ENCODE results near the gene INHBC. TPM values are rescaled to one million over a fixed set of nuclear protein-coding genes. Genes with fewer than 3 reads are reported as not detected.

Gene INHBC
- total RNA-seq, 2 donors from 2014 or later = not detected

DNA sequence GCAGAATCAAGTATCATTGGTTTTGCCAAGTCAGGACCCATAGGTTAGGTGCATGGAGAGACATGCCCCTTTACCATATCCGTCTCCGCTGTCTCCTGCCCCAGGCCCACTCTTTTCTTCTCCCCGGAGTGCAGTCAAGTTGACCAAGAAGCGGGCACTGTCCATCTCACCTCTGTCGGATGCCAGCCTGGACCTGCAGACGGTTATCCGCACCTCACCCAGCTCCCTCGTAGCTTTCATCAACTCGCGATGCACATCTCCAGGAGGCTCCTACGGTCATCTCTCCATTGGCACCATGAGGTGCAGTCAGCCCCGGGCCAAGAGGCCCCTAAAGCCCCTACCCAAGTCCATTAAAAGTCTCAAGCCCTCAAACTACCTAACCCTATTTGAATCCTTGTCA, 30.0 kb downstream of the INHBC start:
- H3K36me3 ChIP-seq (ENCODE audit: control insufficient read depth, insufficient read depth, low read length) = no peaks in the 10 kb centered on the region
- H3K4me1 ChIP-seq (ENCODE audit: control insufficient read depth, insufficient read depth, low read length) = no peaks in the 10 kb centered on the region
- Mint-ChIP-seq H3K9me3 (no peaks in the 10 kb centered on the region), H3K27me3 (ENCODE audit: insufficient read depth) (peaks cover 50% of the 10 kb centered on the region), H3K36me3 (ENCODE audit: low read depth) (no peaks in the 10 kb centered on the region), H3K4me1 (peaks cover 13% of the 10 kb centered on the region), H3K27ac (no peak overlapping the region), H3K4me3 (no peak overlapping the region)
- DNase-seq = no peak
- TF ChIP-seq, protein P1, sequence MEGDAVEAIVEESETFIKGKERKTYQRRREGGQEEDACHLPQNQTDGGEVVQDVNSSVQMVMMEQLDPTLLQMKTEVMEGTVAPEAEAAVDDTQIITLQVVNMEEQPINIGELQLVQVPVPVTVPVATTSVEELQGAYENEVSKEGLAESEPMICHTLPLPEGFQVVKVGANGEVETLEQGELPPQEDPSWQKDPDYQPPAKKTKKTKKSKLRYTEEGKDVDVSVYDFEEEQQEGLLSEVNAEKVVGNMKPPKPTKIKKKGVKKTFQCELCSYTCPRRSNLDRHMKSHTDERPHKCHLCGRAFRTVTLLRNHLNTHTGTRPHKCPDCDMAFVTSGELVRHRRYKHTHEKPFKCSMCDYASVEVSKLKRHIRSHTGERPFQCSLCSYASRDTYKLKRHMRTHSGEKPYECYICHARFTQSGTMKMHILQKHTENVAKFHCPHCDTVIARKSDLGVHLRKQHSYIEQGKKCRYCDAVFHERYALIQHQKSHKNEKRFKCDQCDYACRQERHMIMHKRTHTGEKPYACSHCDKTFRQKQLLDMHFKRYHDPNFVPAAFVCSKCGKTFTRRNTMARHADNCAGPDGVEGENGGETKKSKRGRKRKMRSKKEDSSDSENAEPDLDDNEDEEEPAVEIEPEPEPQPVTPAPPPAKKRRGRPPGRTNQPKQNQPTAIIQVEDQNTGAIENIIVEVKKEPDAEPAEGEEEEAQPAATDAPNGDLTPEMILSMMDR (conservative IDR thresholded peaks at IDR 0.05) = no peak
- 94 to 96% methylated on average over 12 of the region's 12 CpGs for WGBS, 2 experiments (ENCODE audit: insufficient coverage in 1 of 2, insufficient read length in 1 of 2)
- no peak overlapping the region for H3K4me3 ChIP-seq (ENCODE audit: low read length)
- no peaks in the 10 kb centered on the region for H3K9me3 ChIP-seq (ENCODE audit: control insufficient read depth, low read length)
- H3K9ac ChIP-seq (ENCODE audit: extremely low read depth, low read length, poor library complexity, severe bottlenecking) = no peak overlapping the region
- no peak overlapping the region for H3K27ac ChIP-seq (ENCODE audit: low read depth, low read length)
- H3K27me3 ChIP-seq (ENCODE audit: control insufficient read depth, insufficient read depth, low read length, poor library complexity, severe bottlenecking) = peaks cover 35% of the 10 kb centered on the region

DNA sequence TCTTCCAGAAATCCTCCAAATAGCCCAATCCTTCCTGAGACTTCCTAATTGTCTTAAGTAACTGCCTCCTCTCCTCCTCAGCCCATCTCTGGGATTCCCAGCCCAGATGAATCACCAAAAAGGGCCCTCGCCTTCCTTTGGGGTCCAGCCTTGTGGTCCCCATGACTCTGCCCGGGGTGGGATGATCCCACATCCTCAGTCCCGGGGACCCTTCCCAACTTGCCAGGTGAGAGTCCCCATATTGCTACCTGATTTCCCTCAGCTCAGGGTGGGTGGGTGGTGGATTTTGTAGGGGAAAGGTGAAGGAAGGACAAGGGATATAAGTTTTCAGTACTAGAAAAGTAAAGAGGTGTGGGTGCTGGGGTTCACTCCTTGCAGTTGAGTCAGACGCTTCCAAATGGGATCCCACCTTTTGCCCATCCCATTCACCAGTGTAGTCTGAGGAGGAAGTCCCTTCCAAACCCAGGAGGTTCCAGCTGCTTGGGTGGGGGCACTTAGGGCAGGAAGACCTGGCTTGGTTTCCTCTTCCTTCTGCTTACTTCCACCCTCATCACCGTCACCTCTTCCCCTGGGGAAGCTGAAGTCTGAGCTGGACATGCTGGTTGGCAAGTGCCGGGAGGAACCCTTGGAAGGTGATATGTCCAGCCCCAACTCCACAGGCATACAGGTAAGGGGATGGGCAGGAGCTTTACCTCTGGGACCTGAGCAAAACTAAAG, 30.6 kb downstream of the INHBC start:
- no peak for DNase-seq
- no peak overlapping the region for H3K4me3 Mint-ChIP-seq
- no peaks in the 10 kb centered on the region for H3K36me3 Mint-ChIP-seq (ENCODE audit: low read depth)
- Histone ChIP-seq H3K27me3 (ENCODE audit: control insufficient read depth, insufficient read depth, low read length, poor library complexity, severe bottlenecking) (peaks cover 32% of the 10 kb centered on the region), H3K9me3 (ENCODE audit: control insufficient read depth, low read length) (no peaks in the 10 kb centered on the region), H3K4me1 (ENCODE audit: control insufficient read depth, insufficient read depth, low read length) (no peaks in the 10 kb centered on the region), H3K4me3 (ENCODE audit: low read length) (no peak overlapping the region), H3K27ac (ENCODE audit: low read depth, low read length) (no peak overlapping the region), H3K36me3 (ENCODE audit: control insufficient read depth, insufficient read depth, low read length) (no peaks in the 10 kb centered on the region), H3K9ac (ENCODE audit: extremely low read depth, low read length, poor library complexity, severe bottlenecking) (no peak overlapping the region)
- no peak overlapping the region for H3K27ac Mint-ChIP-seq
- TF ChIP-seq, protein P1 (conservative IDR thresholded peaks at IDR 0.05) = no peak
- H3K27me3 Mint-ChIP-seq (ENCODE audit: insufficient read depth) = peaks cover 49% of the 10 kb centered on the region
- peaks cover 12% of the 10 kb centered on the region for H3K4me1 Mint-ChIP-seq
- WGBS, 2 experiments (ENCODE audit: insufficient coverage in 1 of 2, insufficient read length in 1 of 2) = 80 to 92% methylated on average over 1 to 6 of the region's 6 CpGs
- no peaks in the 10 kb centered on the region for H3K9me3 Mint-ChIP-seq

DNA sequence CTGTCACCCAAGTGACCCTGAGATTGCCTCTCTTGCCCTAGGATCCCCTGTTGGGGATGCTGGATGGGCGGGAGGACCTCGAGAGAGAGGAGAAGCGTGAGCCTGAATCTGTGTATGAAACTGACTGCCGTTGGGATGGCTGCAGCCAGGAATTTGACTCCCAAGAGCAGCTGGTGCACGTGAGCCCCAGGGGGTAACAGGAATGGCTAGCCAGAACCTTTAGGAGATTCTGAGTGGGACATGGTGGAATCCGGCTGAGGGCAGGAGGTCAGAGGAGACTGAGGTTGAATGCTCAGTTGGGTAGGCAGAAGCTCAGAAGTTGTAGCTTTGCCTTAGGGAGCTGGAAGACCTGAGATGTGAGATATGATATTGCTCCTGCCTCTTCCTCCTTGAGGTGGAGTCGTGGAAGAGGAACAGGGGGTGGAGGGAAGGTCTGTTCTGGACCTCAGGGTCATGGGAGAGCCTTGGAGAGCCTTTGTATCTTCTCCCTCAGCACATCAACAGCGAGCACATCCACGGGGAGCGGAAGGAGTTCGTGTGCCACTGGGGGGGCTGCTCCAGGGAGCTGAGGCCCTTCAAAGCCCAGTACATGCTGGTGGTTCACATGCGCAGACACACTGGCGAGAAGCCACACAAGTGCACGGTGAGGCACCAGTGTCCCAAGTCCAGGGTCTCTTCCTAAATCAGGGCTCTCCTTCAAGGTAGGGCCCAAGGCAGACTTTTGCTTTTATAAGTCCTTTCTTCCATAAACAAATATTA, 31.3 kb downstream of the INHBC start:
- Mint-ChIP-seq H3K9me3 (no peaks in the 10 kb centered on the region), H3K36me3 (ENCODE audit: low read depth) (no peaks in the 10 kb centered on the region), H3K4me1 (peaks cover 8% of the 10 kb centered on the region), H3K4me3 (no peak overlapping the region), H3K27ac (no peak overlapping the region), H3K27me3 (ENCODE audit: insufficient read depth) (peaks cover 43% of the 10 kb centered on the region)
- WGBS, 2 experiments (ENCODE audit: insufficient coverage in 1 of 2, insufficient read length in 1 of 2) = 92 to 93% methylated on average over 7 to 13 of the region's 14 CpGs
- H3K27me3 ChIP-seq (ENCODE audit: control insufficient read depth, insufficient read depth, low read length, poor library complexity, severe bottlenecking) = peaks cover 25% of the 10 kb centered on the region
- no peak for DNase-seq
- no peaks in the 10 kb centered on the region for H3K36me3 ChIP-seq (ENCODE audit: control insufficient read depth, insufficient read depth, low read length)
- H3K9ac ChIP-seq (ENCODE audit: extremely low read depth, low read length, poor library complexity, severe bottlenecking) = no peak overlapping the region
- H3K27ac ChIP-seq (ENCODE audit: low read depth, low read length) = no peak overlapping the region
- H3K4me1 ChIP-seq (ENCODE audit: control insufficient read depth, insufficient read depth, low read length) = no peaks in the 10 kb centered on the region
- H3K9me3 ChIP-seq (ENCODE audit: control insufficient read depth, low read length) = no peaks in the 10 kb centered on the region
- H3K4me3 ChIP-seq (ENCODE audit: low read length) = no peak overlapping the region
- TF ChIP-seq, protein P1 (conservative IDR thresholded peaks at IDR 0.05) = no peak
